Measurements from ENCODE around the gene DVL2.

The DVL2 gene

DNA sequence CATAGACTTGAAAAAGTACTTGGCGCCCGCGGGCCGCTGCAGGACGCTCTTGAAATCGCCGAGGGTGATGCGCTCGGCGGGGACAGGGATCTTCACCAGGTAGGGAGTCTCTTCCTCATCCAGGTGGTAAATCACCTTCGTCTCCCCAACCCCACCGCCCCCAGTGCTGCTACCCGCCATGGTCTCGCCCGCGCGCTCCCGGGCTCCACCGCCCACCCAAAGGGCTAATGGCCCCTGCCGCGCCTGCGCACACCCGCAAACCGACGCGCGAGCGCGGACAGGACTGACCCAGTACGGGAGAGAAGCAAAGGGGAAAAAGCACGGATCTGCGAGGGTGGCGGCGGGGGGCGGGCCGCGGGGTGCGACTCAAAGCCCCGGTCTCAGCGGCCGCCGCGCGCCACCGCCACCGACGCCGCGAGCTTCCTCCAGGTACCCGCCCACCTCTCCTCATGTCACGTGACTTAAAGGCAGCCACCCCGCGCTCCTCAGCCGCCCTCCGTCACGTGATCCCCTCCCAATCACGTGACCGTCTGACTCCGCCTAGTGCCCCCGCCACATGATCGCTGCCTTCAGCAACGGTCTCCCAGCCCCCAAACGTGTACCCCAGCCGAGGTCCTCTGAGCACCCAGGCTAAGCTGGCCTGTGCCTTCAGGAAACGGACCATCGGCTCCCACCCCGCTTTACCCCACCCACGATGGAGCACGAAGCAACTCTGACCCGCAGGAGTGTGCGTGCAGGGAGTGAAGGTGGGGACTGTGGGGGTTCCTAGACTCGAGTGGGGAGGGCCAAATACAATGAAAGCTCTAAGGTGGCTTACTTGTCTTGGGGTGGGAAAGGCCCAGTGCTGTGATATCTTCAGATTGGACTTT lies at the start of gene DVL2:
DVL2 (minus strand) TSS at position 435 of the 869 bp plus-strand sequence; CDS start at position 180, 255 bp downstream.
- DNase-seq (ENCODE audit: insufficient read length, low spot score) = peak; percentile 95
- FAIRE-seq = peak; percentile 98

DNA sequence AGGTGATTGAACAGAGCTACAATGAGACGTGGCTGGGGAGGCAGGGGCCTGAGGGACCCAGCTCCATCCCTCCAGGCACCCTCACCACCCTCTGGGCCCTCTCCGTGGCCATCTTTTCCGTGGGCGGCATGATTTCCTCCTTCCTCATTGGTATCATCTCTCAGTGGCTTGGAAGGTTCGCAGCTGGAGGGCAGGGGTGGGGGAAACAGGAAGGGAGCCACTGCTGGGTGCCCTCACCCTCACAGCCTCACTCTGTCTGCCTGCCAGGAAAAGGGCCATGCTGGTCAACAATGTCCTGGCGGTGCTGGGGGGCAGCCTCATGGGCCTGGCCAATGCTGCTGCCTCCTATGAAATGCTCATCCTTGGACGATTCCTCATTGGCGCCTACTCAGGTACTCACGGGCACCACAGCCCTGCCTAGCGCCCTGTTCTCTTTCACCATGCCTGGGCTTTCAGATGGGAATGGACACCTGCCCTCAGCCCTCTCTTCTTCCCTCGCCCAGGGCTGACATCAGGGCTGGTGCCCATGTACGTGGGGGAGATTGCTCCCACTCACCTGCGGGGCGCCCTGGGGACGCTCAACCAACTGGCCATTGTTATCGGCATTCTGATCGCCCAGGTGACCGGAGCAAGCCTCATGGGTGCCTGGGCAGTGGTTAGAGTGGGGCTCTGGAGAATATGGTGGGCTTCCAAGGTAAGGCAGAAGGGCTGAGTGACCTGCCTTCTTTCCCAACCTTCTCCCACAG lies 49.3 kb upstream of the DVL2 start:
- FAIRE-seq (no peak), DNase-seq (ENCODE audit: insufficient read length, low spot score) (no peak)

DNA sequence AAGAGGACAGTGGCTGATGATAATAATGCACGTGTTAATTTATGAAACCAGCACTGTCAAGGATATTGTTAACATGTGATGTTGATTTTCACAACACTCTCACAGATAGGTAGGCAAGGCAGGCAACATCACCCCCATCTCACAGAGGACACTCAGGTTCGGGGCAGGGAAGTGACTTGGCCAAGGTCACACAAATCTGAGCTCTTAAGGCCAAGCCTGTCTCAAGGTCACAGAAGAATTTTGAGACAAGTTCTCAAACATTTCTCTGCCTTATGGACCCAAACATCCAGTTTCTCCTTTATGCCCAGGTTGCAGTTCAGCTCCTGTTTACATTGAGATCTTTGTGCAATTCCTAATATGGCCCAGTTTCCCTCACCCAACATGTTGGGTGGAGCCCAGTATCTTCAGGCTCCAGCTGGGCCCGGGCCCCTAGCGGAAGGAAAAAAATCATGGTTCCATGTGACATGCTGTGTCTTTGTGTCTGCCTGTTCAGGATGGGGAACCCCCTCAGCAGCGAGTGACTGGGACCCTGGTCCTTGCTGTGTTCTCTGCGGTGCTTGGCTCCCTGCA lies 48.5 kb upstream of the DVL2 start:
- FAIRE-seq = peak; percentile 4
- DNase-seq (ENCODE audit: insufficient read length, low spot score) = no peak

DNA sequence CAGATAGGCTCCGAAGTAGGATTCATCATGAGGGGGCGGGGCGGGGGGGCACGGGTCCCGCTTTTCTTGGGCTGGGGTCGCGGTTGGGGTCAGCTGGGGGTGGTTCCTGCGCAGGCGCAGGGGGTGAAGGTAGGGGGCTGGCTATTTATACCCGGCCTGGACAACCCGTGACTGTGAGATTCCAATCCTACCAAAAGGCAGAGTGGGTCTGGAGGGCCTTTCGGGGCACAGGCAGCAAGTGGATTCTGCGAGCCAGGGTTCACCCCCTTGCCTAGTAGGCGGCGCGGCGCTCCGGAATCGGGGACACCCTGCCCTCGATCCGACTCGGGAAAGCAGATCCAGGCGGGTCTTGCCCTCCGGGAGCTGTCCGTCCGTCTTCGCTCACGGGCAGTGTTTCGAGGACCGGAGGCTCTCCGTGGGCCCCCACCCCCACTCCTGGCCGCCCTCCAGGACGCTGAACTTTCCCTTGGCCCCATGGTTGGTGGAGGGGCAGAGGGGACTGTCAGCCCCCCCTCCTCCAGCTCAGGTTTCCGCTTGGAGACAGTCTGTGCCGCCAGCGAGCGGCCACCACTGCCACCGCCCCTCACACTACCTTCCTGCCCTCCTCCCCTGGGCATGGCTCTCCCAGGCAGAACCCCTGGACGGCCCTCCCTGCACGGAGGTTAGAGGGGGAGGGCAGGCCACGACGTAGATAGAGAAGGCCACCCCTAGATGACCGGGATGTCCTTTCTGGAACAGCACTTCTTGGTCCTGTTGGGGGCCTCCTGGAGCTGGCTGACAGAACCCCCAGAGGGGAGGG lies 47.8 kb upstream of the DVL2 start:
- FAIRE-seq = no peak
- DNase-seq (ENCODE audit: insufficient read length, low spot score) = no peak

DNA sequence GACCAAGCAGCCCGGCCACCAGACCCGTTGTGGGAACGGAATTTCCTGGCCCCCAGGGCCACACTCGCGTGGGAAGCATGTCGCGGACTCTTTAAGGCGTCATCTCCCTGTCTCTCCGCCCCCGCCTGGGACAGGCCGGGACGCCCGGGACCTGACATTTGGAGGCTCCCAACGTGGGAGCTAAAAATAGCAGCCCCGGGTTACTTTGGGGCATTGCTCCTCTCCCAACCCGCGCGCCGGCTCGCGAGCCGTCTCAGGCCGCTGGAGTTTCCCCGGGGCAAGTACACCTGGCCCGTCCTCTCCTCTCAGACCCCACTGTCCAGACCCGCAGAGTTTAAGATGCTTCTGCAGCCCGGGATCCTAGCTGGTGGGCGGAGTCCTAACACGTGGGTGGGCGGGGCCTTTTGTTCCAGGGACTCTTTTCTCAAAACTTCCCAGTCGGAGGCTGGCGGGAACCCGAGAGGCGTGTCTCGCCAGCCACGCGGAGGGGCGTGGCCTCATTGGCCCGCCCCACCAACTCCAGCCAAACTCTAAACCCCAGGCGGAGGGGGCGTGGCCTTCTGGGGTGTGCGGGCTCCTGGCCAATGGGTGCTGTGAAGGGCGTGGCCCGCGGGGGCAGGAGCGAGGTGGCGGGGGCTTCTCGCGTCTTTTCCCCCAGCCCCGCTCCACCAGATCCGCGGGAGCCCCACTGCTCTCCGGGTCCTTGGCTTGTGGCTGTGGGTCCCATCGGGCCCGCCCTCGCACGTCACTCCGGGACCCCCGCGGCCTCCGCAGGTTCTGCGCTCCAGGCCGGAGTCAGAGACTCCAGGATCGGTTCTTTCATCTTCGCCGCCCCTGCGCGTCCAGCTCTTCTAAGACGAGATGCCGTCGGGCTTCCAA lies 47.0 kb upstream of the DVL2 start, which contains the start of gene SLC2A4:
SLC2A4 (plus strand) TSS at position 645 of the 879 bp plus-strand sequence; CDS start at position 862, 217 bp downstream.
- DNase-seq (ENCODE audit: insufficient read length, low spot score) (peak; percentile 97), FAIRE-seq (peak; percentile 86)

DNA sequence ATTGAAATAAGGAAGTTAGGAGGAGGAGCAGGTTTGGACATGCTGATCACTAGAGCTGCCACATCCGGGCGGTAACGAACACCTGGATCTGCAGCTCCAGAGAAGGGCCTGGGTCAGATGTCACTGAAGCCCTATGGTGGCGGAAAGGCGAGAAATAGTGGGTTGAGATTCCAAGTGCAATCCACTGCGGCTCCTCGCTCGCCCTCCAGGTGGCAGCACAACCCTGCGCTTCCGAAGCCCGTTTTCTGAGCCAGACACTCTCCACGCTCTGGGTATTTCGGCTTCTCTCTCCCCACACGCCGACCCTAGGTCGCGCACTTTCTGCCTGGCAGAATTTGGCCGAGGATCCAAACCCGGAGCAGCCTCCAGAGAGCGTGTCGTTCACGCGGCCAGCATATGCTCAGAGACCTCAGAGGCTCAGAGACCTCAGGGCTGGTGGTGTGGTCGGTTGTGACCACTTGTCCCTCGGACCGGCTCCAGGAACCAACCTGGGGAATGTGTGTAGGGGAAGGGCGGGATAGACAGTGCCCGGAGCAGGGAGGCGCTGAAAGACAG lies 46.3 kb upstream of the DVL2 start:
- DNase-seq (ENCODE audit: insufficient read length, low spot score) = peak; percentile 88
- FAIRE-seq = peak; percentile 87

DNA sequence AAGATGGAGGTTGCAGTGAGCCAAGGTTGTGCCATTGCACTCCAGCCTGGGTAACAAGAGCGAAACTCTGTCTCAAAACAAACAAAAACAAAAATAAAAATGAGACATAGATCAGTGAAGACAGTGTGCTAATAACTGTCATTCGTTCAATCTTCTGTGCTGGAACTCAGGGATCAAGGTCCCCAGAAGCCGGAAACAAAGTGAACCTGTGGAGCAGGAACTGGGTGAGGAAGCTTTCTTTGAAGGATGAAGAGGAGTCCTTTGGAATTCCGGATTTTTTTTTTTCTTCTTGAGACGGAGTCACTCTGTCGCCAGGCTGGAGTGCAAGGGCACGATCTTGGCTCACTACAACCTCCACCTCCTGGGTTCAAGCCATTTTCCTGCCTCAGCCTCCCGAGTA lies 45.1 kb upstream of the DVL2 start:
- DNase-seq (ENCODE audit: insufficient read length, low spot score) (no peak), FAIRE-seq (no peak)

DNA sequence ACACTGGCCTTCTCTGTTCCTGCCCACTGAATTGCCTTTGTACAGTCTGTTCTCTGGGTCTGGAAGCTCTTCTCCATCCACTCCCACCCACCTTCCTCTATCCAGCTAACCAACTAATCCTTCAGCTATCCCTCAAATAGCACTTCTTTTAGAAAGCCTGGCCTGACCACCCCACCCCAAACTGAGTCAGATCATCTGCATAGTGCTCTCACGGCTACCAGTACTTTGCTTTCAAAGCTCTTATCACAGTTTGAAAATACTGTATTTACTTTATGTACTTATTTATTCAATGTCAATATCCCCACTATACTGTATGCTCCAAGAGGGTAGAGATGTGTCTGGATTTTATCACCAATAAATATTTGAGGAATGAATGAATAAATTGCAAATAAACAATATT lies 32.5 kb upstream of the DVL2 start:
- no peak for FAIRE-seq
- no peak for DNase-seq (ENCODE audit: insufficient read length, low spot score)

DNA sequence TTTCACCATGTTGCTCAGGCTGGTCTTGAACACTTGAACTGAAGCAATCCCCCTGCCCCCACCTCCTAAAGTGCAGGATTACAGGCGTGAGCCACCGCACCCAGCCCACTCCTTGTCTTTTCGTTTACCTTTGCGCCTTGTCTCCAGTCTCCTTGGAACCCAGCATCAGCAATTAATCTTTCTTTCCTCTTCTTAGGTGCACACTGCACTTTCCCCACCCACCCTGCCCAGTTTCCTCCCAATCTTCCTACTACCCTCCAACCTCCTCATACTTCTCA lies 29.4 kb upstream of the DVL2 start:
- FAIRE-seq (no peak), DNase-seq (ENCODE audit: insufficient read length, low spot score) (no peak)

DNA sequence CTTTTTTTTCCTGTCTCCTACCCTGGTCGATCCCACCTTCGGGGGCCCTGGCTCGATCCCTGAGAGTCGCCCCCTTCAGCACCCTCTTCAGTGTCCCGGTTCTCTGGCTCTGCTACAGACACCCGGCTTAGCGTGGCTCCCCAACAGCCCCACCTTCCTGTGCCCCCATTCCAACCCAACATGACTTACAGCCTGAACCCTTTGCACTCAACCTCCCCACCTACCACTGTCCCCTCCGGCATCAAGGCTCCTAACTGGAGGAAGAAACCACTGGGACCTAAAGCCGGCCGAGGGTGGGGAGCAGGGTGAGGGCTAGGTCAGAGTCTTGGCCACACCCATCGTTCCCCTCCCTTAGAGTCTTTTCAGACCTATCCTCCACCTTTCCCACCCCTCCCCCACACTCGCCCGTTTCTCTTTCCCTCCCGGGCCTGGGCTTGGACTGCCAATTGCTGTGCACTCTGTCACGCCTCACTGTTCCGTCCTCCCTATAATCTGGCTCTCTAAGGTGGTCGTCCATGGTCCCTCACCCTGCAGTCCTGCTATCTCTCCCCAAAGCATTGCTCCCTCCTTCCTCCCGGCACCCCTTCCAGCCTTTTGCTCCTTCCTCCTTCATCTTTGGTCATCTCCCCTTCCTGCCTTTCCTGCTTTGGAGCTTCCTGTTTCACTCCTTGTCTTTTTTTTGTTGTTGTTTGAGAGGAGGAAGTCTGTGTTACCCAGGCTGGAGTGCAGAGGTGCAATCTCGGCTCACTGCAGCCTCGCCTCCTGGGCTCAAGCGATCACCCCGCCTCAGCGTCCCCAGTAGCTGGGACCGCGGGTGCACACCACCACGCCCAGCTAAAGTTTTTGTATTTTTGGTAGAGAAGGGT lies 28.9 kb upstream of the DVL2 start:
- DNase-seq (ENCODE audit: insufficient read length, low spot score) (no peak), FAIRE-seq (peak; percentile 84)

DNA sequence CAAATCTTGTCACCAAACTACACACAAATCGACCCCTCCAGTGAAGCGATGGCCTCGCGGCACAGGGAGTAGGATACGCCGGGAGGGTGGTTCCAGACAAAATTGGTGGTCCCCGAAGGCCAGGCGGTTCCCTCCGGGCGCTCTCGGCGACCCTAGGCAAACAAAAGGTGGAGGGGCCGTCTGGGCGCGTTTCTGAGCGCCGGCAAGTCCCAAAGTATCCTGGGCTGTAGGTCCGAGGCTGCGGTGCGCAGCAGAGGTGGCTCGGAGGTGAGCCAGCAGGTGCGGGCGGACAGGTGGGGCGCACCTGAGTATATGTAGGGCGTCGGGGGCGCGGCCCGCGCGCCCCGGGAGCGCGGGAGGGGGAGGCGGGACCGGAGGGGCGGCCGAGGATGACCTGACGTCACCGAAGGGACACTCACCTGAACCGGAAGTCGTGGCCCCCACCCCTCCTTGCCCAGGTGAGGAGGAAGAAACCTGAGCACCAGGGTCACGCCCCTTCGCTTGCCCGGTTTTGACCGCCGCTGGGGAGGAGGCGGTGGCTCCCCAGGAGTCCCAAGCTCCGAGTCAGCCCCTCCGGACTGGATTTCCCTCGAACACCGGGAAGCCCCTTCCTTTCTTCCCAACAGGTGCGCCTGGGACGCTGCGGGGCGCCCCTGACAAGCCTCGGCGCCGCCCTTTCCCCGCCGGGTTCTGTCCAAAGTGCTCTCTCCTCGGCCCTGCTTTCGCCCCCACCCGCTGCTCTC lies 28.0 kb upstream of the DVL2 start, which contains the start of gene CLDN7:
CLDN7 (minus strand) TSS at position 287 of the 743 bp plus-strand sequence. CDS start 435 bp downstream, outside the sequence.
- DNase-seq (ENCODE audit: insufficient read length, low spot score) = no peak
- no peak for FAIRE-seq

DNA sequence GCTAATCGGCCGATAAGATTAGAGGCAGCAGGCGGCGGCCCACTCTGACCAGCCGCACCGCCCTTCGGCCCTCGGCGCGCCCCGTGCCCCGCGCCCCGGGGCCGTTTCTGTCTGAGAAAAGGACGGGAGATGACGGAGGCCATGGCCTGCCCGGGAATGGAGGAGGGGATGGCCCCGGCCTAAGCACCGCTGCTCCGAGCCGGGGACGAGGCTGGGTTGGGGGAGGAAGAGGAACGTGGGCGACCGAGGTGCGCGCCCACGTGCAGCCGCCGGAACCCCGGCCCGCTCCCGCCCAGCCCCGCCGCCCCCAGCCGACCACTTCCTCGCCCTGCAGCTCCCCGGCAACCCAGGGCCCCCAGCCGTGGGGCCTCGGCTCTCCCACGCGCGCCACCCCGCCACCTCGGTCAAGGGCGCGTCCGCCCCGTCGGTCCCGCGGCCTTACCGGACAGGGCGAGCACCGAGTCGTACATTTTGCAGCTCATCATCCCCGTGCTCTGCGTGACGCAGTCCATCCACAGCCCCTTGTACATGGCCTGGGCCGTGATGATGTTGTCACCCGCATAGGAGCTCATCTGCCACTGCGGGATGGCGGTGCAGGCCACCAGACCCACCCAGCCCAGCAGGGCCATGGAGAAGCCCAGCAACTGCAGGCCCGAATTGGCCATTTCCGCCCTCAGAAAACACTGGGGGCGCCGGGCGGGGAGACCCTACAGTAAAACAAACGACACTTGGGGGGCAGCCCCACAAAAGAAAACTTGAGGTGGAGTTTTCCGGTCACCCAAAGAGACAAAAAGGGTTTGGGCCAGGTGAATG lies 27.3 kb upstream of the DVL2 start:
- DNase-seq (ENCODE audit: insufficient read length, low spot score) (no peak), FAIRE-seq (no peak)

DNA sequence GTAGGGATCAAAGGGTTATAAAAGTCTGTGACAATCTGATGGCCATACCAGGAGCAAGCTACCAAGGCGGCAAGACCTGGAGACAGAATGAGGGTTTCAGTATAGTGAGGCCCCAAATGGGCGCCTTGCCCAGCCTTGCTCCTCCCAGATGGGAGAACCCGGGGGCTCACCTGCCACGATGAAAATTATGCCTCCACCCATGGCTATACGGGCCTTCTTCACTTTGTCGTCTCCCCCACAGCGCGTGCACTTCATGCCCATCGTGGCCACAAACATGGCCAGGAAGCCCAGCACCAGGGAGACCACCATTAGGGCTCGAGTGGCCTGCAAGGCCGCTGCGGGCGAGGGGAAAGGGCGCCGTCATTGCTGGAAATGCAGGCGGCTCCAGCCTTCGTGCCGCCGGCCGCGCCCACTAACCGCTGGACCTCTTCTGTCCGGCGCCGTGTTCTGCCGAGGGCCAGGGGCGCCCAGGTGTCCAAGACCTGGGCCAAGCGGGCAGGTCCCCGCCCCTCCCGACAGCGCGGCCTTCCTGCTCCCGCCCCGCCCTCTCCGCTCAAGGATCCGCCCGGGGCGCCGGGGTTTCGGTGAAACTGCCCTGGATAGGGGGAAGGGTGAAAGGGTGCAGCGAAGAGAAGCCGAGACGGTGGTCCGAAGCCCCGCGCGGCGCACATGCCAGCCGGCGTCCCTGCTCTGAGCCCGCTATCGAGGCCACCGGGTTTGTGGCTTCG lies 26.5 kb upstream of the DVL2 start:
- FAIRE-seq = no peak
- DNase-seq (ENCODE audit: insufficient read length, low spot score) = no peak

DNA sequence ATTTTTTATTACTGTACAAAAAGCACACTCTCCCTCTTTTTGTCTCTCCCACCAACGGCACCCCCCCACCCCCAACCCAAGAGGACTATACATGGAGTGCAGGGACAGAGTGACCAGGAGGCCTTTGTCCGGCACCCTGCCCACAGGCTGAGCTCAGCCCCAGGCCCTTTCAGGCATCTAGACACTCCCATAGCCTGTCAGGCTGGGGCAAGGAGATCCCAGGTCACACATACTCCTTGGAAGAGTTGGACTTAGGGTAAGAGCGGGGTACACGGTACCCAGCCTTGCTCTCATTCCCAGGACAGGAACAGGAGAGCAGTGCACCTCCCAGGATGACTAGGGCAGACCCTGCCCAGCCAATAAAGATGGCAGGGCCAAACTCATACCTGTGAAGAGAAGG lies 25.8 kb upstream of the DVL2 start:
- DNase-seq (ENCODE audit: insufficient read length, low spot score) (no peak), FAIRE-seq (no peak)

DNA sequence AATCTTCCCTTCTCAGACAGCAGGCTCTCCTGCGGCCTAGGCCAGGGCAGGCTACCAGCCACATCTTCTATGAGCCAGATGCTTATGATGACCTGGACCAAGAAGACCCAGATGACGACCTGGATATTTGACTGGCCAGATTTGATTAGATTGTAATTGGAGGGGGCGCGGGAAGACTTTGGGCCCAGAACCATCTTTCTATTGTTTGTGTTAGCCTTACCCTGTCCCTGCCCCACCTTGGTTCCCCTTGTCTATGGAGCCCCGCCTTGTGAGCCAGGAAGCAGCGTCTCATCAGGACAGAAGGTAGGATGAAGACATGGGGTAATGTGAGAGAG lies 25.2 kb upstream of the DVL2 start:
- no peak for FAIRE-seq
- DNase-seq (ENCODE audit: insufficient read length, low spot score) = no peak

DNA sequence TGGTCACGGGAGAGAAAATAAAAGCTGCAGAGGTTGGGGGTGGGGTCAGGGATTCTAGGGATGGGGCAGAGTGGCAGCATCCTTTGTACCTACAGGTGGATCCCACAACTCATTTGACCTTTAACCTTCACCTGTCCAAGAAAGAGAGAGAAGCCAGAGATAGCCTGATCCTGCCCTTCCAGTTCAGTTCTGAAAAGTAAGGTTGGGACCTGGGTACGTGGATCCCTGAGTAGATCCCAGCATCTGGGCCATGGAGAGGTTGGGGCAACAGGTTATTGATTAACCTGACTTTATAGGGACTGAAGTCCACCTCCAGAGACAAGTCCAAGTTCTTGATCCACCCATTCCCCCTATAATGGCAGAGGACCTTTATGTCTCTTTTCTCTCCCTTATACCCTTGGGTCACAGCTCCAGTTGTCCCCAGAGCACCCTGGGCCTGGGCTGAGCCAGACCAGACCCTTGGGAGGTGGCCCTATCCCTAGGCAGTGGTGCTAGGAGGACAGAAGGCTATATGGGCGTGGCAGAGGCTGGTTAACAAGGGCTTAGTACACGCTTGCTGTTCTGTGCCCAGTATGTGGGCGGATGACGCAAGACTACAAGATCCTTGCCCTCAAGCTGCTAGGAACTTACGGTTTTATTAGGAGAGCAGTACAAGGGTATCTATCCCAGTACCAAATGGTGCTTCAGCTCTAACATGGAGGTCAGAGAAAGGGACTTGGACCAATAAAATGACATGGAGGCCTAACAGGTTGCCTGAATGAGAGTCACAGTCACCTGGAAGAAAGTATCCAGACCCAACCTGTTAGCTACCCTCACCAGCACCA lies 24.6 kb upstream of the DVL2 start:
- no peak for DNase-seq (ENCODE audit: insufficient read length, low spot score)
- FAIRE-seq = no peak
